K562 (cell line): ENCODE measurements around the gene ALKBH4. TPM values are rescaled to one million over a fixed set of nuclear protein-coding genes. Genes with fewer than 3 reads are reported as not detected.

ENCODE experiments used
- GTF3C2 ChIP-seq: IDR thresholded peaks from 3 replicates; pipeline ENCODE4 v1.6.1; 2011; ENCODE audit warnings: borderline replicate concordance, mild to moderate bottlenecking, moderate library complexity; ENCODE audit not compliant: insufficient read length; ENCODE audit errors: extremely low read depth
- POLR2G ChIP-seq: fragments of 200-400 bp; formaldehyde crosslinking; IDR thresholded peaks from 2 replicates; pipeline ENCODE4 v1.6.1; 2017; ENCODE audit warnings: low read depth, mild to moderate bottlenecking, antibody characterized with exemption, low read length, moderate library complexity
- TARDBP ChIP-seq: fragments of 450-650 bp; IDR thresholded peaks from 2 replicates; pipeline ENCODE4 v1.6.1; 2016
- ZBTB17 ChIP-seq: fragments of 450-650 bp; formaldehyde crosslinking; IDR thresholded peaks from 2 replicates; pipeline ENCODE4 v1.4.0; 2020; ENCODE audit warnings: mild to moderate bottlenecking
- ZNF143 ChIP-seq: sonication (generic); formaldehyde crosslinking; IDR thresholded peaks from 2 replicates; pipeline ENCODE4 v1.9.0; 2022; ENCODE audit warnings: mild to moderate bottlenecking, missing genetic modification reagents
- ZNF740 ChIP-seq, 3 experiments: fragments of 200-800 bp in 1 of 3; sonication (Bioruptor generic) in 1 of 3; sonication (generic) in 1 of 3; formaldehyde crosslinking in 1 of 3; IDR thresholded peaks; 2 replicates each; pipeline versions ENCODE4 v1.6.1 to v1.8.0; 2016 to 2022; ENCODE audit warnings: mild to moderate bottlenecking in 2 of 3, missing compliant biosample characterization in 2 of 3, missing genetic modification characterization in 2 of 3, missing genetic modification reagents in 1 of 3
- polyA plus RNA-seq, 8 experiments: library from polyadenylated mRNA; depleted of rRNA in 4 of 8; stranded (reverse) in 5 of 8; unstranded in 3 of 8; fragments of >200 nt; fragmentation: Nextera tagmentation in 2 of 8; fragmentation: Illumina TruSeq in 1 of 8; extraction: Ambion mirVana in 2 of 8; extraction: Trizol in 1 of 8; gene quantifications; 2 replicates each; pipeline versions ENCODE4 v1.2.1 to v1.2.3, GENCODE V29; 2011 to 2014; ENCODE audit warnings: inconsistent platforms in 1 of 8, missing spikeins in 1 of 8
- total RNA-seq, 7 experiments: library from RNA; depleted of rRNA in 6 of 7; stranded (reverse); fragments of >200 nt in 6 of 7; fragmentation: Illumina TruSeq in 2 of 7; extraction: Trizol in 2 of 7; gene quantifications; 2 replicates each; pipeline versions ENCODE4 v1.2.1 to v1.2.3, GENCODE V29; 2011 to 2021; ENCODE audit warnings: low replicate concordance in 1 of 7

ALKBH4 gene
- total and polyA plus RNA-seq, 9 of the 15 experiments (the other 6 are each of a cell fraction or from before 2014, with no cell fraction given): 4.6 to 21.4 (median 11.8) TPM

- TF ChIP-seq POLR2G (peak; percentile 2; the same call in 1 of the 2 replicates), TARDBP (no peak), ZNF143 (CRISPR knock-in tag) (no peak), ZNF740 (CRISPR knock-in tag; IDR thresholded peaks at IDR 0.05) (no peak), ZNF740 (tag; IDR thresholded peaks at IDR 0.05) (no peak), GTF3C2 (no peak), ZBTB17 (no peak)
Observed at GRCh38 chr7:102468478-102469350, 4.1 kb upstream of the ALKBH4 start (continued).
